ENCODE results near the gene CHST2.

The CHST2 gene

DNA sequence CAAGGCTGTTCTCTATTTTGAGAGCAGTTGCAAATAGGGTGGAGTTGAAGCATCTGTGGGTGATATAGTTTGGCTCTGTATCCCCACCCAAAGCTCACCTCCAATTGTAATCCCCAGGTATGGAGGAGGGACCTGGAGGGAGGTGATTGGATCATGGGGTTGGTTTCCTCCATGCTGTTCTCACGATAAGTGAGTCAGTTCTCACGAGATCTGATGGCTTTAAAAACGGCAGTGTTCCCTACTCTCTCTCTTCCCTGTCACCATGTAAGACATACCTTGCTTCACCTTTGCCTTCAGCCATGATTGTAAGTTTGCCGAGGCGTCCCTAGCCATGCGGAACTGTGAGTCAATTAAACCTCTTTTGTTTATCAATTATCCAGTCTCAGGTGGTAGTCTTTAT lies 21.0 kb downstream of the CHST2 start:
- no peaks in the 10 kb centered on the region for H3K4me1 ChIP-seq (ENCODE audit: control insufficient read depth, low read length)
- H4K20me1 ChIP-seq (ENCODE audit: control insufficient read depth, insufficient read depth, low read depth, low read length): no peaks in the 10 kb centered on the region
- H3K27me3 ChIP-seq (ENCODE audit: control insufficient read depth, low read length): no peaks in the 10 kb centered on the region
- no peaks in the 10 kb centered on the region for H3K36me3 ChIP-seq (ENCODE audit: control insufficient read depth, low read length)
- no peak overlapping the region for H3K4me2 ChIP-seq (ENCODE audit: low read length)
- TF ChIP-seq EZH2phosphoT487 (IDR thresholded peaks at IDR 0.05; ENCODE audit: borderline replicate concordance, low read length): no peak
- TF ChIP-seq, protein P1, sequence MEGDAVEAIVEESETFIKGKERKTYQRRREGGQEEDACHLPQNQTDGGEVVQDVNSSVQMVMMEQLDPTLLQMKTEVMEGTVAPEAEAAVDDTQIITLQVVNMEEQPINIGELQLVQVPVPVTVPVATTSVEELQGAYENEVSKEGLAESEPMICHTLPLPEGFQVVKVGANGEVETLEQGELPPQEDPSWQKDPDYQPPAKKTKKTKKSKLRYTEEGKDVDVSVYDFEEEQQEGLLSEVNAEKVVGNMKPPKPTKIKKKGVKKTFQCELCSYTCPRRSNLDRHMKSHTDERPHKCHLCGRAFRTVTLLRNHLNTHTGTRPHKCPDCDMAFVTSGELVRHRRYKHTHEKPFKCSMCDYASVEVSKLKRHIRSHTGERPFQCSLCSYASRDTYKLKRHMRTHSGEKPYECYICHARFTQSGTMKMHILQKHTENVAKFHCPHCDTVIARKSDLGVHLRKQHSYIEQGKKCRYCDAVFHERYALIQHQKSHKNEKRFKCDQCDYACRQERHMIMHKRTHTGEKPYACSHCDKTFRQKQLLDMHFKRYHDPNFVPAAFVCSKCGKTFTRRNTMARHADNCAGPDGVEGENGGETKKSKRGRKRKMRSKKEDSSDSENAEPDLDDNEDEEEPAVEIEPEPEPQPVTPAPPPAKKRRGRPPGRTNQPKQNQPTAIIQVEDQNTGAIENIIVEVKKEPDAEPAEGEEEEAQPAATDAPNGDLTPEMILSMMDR (IDR thresholded peaks at IDR 0.05; ENCODE audit: low read depth, low read length, poor library complexity, severe bottlenecking): no peak
- no peaks in the 10 kb centered on the region for H3K9me3 ChIP-seq (ENCODE audit: control insufficient read depth, insufficient read depth, low read length)
- H3F3A ChIP-seq (ENCODE audit: control insufficient read depth, insufficient read depth): no peaks in the 10 kb centered on the region
- H3K4me3 ChIP-seq (ENCODE audit: low read length): no peak overlapping the region
- H3K9me2 ChIP-seq (replicated peaks; ENCODE audit: control insufficient read depth, low read length): no peaks in the 10 kb centered on the region
- H3K79me2 ChIP-seq (ENCODE audit: control insufficient read depth, low read length): no peaks in the 10 kb centered on the region
- no peak overlapping the region for H3K27ac ChIP-seq (ENCODE audit: low read depth, low read length)

DNA sequence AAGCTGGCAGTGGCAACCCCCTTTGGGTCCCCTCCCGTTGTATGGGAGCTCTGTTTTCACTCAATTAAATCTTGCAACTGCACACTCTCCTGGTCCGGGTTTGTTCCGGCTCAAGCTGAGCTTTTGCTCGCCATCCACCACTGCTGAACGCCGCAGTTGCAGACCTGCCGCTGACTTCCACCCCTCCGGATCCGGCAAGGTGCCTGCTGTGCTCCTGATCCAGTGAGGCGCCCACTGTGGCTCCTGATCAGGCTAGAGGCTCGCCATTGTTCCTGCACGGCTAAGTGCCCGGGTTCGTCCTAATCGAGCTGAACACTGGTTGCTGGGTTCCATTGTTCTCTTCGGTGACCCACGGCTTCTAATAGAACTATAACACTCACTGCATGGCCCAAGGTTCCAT lies 22.8 kb downstream of the CHST2 start:
- H3K27ac ChIP-seq (ENCODE audit: low read depth, low read length): no peak overlapping the region
- H3F3A ChIP-seq (ENCODE audit: control insufficient read depth, insufficient read depth): no peaks in the 10 kb centered on the region
- H3K27me3 ChIP-seq (ENCODE audit: control insufficient read depth, low read length): no peaks in the 10 kb centered on the region
- no peaks in the 10 kb centered on the region for H3K36me3 ChIP-seq (ENCODE audit: control insufficient read depth, low read length)
- no peak overlapping the region for H3K4me2 ChIP-seq (ENCODE audit: low read length)
- H3K79me2 ChIP-seq (ENCODE audit: control insufficient read depth, low read length): no peaks in the 10 kb centered on the region
- no peaks in the 10 kb centered on the region for H3K9me2 ChIP-seq (replicated peaks; ENCODE audit: control insufficient read depth, low read length)
- no peaks in the 10 kb centered on the region for H3K9me3 ChIP-seq (ENCODE audit: control insufficient read depth, insufficient read depth, low read length)
- H4K20me1 ChIP-seq (ENCODE audit: control insufficient read depth, insufficient read depth, low read depth, low read length): no peaks in the 10 kb centered on the region
- no peak overlapping the region for H3K4me3 ChIP-seq (ENCODE audit: low read length)
- TF ChIP-seq, protein P1 (IDR thresholded peaks at IDR 0.05; ENCODE audit: low read depth, low read length, poor library complexity, severe bottlenecking): no peak
- TF ChIP-seq EZH2phosphoT487 (IDR thresholded peaks at IDR 0.05; ENCODE audit: borderline replicate concordance, low read length): no peak
- H3K4me1 ChIP-seq (ENCODE audit: control insufficient read depth, low read length): no peaks in the 10 kb centered on the region

DNA sequence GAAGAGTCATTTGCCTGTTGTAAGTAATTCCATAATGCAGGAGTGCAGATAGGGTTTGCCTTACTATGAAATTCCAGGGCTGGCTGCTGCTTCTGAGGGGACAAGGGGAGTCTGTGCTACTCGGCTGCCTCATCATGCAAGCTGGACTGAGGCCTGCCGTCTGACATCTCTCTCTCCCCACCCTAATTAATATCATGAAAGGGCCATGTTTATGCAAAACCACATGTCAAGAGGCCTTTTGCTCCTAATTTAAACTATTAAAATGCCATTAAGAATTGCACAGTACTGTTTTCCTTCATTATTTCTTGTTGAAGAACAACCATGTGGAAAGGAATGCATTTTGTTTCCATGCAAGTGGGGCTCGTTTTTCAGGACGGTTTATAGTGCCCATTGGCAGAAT lies 26.3 kb downstream of the CHST2 start:
- no peaks in the 10 kb centered on the region for H3F3A ChIP-seq (ENCODE audit: control insufficient read depth, insufficient read depth)
- H3K9me3 ChIP-seq (ENCODE audit: control insufficient read depth, insufficient read depth, low read length): no peaks in the 10 kb centered on the region
- H3K27me3 ChIP-seq (ENCODE audit: control insufficient read depth, low read length): no peaks in the 10 kb centered on the region
- H3K79me2 ChIP-seq (ENCODE audit: control insufficient read depth, low read length): no peaks in the 10 kb centered on the region
- H3K4me1 ChIP-seq (ENCODE audit: control insufficient read depth, low read length): no peaks in the 10 kb centered on the region
- H4K20me1 ChIP-seq (ENCODE audit: control insufficient read depth, insufficient read depth, low read depth, low read length): no peaks in the 10 kb centered on the region
- no peak overlapping the region for H3K27ac ChIP-seq (ENCODE audit: low read depth, low read length)
- TF ChIP-seq, protein P1 (IDR thresholded peaks at IDR 0.05; ENCODE audit: low read depth, low read length, poor library complexity, severe bottlenecking): no peak
- no peak for TF ChIP-seq EZH2phosphoT487 (IDR thresholded peaks at IDR 0.05; ENCODE audit: borderline replicate concordance, low read length)
- H3K36me3 ChIP-seq (ENCODE audit: control insufficient read depth, low read length): no peaks in the 10 kb centered on the region
- H3K4me3 ChIP-seq (ENCODE audit: low read length): no peak overlapping the region
- H3K4me2 ChIP-seq (ENCODE audit: low read length): no peak overlapping the region
- no peaks in the 10 kb centered on the region for H3K9me2 ChIP-seq (replicated peaks; ENCODE audit: control insufficient read depth, low read length)
